Left renal cortex interstitium (tissue), 4 donors: ENCODE data around the gene CNFN. TPM values are rescaled to one million over a fixed set of nuclear protein-coding genes. Genes with fewer than 3 reads are reported as not detected.
A peak's percentile ranks its signal among the peaks of the same experiment; 100 is the strongest.
"Not testable (repeated sequence)": the region's sequence is repeated elsewhere in the genome, so short reads cannot be mapped to it uniquely, and the experiment has no call there.

Experiments
- DNase-seq, 4 donors: peaks; one replicate each; pipeline ENCODE4 v3.0.0-alpha.2; 2013; ENCODE audit warnings: low read depth in 4 of 4, low spot score in 2 of 4, missing footprints in 1 of 4
- polyA plus RNA-seq, 4 donors: library from polyadenylated mRNA; unstranded; fragments of 120-200 nt; gene quantifications; one replicate each; pipeline ENCODE4 v1.2.1, GENCODE V29; 2013; ENCODE audit not compliant: insufficient read length in 4 of 4

CNFN gene
- polyA plus RNA-seq, 4 donors = 1.1 to 2.3 (median 1.8) TPM

- DNase-seq = peak in 2 of 4 donors; percentile 7 to 10
These were observed 37.5 kb downstream of the CNFN start for GRCh38 chr19:42352301-42353259.

DNA sequence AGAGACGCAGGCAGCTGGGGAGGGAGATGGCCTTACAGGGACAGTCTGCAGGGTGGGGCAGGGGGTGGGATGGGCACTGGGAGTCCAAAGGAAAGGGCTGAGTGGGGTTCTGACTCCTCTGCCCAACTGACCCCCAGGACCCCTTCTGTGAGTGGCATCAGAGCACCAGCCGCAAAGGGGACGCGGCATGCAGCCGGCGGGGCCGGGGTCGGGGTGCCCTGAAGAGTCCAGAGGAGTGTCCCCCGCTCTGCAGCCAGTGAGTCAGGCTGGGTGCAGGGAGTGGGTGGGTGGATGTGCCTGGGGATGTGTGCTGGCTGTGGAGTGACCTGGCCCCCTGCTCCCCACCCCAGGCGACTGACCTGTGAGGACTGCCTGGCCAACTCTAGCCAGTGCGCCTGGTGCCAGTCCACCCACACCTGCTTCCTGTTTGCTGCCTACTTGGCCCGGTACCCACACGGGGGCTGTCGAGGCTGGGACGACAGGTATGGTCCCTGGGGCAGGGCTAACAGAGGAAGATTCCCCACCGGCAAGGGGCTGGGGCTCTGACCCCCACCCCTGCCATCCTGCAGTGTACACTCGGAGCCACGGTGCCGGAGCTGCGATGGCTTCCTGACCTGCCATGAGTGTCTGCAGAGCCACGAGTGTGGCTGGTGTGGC lies 38.9 kb downstream of the CNFN start:
- DNase-seq = no peak

GRCh38 chr19:42350417-42350816 lies 39.7 kb downstream of the CNFN start:
- DNase-seq = no peak

- DNase-seq = no peak
These were observed 40.6 kb downstream of the CNFN start for GRCh38 chr19:42349378-42350107.

- no peak for DNase-seq
These were observed 41.9 kb downstream of the CNFN start for GRCh38 chr19:42348211-42348610.

DNA sequence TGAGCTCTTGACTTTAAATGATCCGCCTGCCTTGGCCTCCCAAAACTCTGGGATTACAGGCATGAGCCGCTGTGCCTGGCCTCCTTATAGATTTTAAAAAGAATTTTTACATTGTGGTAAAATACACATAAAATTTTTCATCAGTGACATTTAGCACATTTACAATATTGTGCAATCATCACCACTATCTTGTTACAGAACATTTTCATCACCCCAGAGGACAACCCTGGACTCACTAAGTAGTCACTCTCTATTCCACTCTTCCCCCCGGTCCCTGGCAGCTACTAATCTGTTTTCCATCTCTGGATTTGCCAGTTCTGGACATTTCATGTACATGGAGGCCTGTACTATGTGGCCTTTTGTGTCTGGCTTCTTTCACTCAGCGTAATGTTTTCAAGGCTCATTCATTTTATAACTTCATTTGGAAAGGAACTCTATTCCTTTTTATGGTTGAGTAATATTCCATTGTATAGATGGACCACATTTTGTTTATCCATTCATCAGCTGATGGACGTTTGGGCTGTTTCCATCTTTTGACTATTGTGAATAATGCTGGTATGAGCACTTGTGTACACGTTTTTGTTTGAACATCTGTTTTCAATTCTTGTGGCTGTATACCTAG lies 44.8 kb downstream of the CNFN start:
- no peak for DNase-seq

DNA sequence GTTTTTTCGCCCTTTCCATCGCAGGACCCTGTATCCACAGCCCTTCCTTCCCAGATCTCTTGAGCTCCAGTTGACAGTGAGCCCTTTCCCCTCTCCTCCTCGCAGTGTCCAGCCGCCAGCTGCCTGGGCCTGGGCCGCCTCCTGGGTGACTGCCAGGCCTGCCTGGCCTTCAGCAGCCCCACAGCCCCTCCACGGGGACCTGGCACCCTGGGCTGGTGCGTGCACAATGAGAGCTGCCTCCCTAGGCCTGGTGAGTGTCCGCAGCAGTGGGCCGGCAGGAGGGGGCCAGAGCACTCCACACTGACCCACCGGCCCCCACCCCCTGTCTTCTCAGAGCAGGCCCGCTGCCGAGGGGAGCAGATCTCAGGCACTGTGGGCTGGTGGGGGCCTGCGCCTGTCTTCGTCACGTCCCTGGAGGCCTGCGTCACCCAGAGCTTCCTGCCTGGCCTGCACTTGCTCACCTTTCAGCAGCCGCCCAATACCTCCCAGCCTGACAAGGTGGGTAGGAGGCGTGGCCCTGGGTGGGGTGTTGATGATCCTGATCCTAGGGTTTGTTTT lies 45.7 kb downstream of the CNFN start:
- no peak for DNase-seq

DNA sequence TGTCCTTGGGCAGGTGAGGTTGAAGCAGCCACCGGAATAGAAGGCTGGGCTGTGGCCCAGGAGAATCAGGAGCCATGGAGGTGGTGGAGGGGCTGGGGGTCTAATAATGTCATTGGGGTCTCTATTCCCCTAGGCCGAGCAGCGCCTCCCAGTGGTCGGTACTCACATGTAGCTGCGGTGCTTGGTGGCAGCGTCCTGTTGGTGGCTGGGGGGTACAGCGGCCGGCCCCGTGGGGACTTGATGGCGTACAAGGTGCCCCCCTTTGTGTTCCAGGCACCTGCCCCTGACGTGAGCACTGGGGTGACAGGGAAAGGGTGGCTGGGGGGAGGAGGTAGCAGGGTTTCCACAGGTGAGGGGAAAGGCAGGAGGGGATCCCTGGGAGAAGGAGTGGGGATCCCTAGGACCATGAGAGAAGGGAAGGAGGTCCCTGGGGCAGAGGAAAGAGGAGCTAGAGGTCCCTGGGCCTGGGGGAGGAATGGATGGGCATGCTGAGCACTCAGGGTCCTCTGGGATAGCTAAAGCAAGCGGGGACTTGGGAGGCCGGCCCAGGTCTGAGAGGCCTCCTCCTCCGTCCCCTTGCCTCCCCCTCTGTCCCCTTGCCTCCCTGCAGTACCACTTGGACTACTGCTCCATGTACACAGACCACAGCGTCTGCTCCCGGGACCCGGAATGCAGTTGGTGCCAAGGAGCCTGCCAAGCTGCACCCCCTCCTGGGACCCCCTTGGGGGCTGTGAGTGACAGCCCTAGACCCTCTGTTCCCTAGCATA lies 46.6 kb downstream of the CNFN start:
- no peak for DNase-seq

- DNase-seq = not testable (repeated sequence)
These were observed 50.2 kb downstream of the CNFN start for GRCh38 chr19:42339922-42340321.

- DNase-seq = not testable (repeated sequence)
These were observed 50.8 kb downstream of the CNFN start for GRCh38 chr19:42339126-42339860.

Other genes with a start within 250 kb of the CNFN start
- gene DEDD2, start 172.6 kb downstream of the CNFN start, polyA plus RNA-seq = 10 to 100 TPM; 22.6 to 36.7 (median 28.8) TPM
- gene ZNF526, start 170.0 kb downstream of the CNFN start, polyA plus RNA-seq = 1 to 10 TPM; 7.4 to 9.7 (median 8.3) TPM
- 10 to 100 TPM; 66.0 to 89.0 (median 73.6) TPM for gene GSK3A, start 147.7 kb downstream of the CNFN start, polyA plus RNA-seq
- gene ERF, start 135.2 kb downstream of the CNFN start, polyA plus RNA-seq = 10 to 100 TPM; 52.0 to 92.6 (median 77.4) TPM
- 10 to 100 TPM; 35.5 to 77.9 (median 61.9) TPM for gene CIC, start 121.0 kb downstream of the CNFN start, polyA plus RNA-seq
- 1 to 10 TPM; 1.4 to 2.9 (median 2.1) TPM for gene PRR19, start 88.2 kb downstream of the CNFN start, polyA plus RNA-seq
- 100 to 1,000 TPM in 1 of 4 donors, 10 to 100 TPM in 3; 66.3 to 106 (median 86.4) TPM for gene PAFAH1B3, start 87.7 kb downstream of the CNFN start, polyA plus RNA-seq
- 1 to 10 TPM in 1 of 4 donors, under 1 TPM in 3; 0.75 to 1.2 (median 0.90) TPM for gene TMEM145, start 77.0 kb downstream of the CNFN start, polyA plus RNA-seq
- 10 to 100 TPM; 35.3 to 49.2 (median 40.7) TPM for gene MEGF8, start 64.7 kb downstream of the CNFN start, polyA plus RNA-seq
- 10 to 100 TPM in 3 of 4 donors, 1 to 10 TPM in 1; 9.6 to 17.1 (median 13.2) TPM for gene LIPE, start 37.1 kb upstream of the CNFN start, polyA plus RNA-seq
- gene CXCL17, start 52.6 kb upstream of the CNFN start, polyA plus RNA-seq = under 1 TPM in 3 of 4 donors, not detected in 1; 0.16 to 0.24 (median 0.20) TPM
- gene CEACAM1, start 138.2 kb upstream of the CNFN start, polyA plus RNA-seq = 10 to 100 TPM; 10.0 to 15.3 (median 12.8) TPM
- gene CEACAM8, start 204.6 kb upstream of the CNFN start, polyA plus RNA-seq = under 1 TPM in 2 of 4 donors, not detected in 2; 0.09 to 0.25 TPM